Renal cortical epithelial cell (primary cell): ENCODE results near the gene ATG7. TPM values are rescaled to one million over a fixed set of nuclear protein-coding genes. Genes with fewer than 3 reads are reported as not detected.

ENCODE experiments used
- DNase-seq: peaks from one replicate; pipeline ENCODE4 v3.0.0-alpha.2; 2011; ENCODE audit warnings: low read depth
- total RNA-seq: library from RNA; depleted of rRNA; stranded (reverse); fragments of >200 nt; gene quantifications from 2 replicates; pipeline ENCODE4 v1.2.3, GENCODE V29; 2014

The ATG7 gene
- total RNA-seq, 1 donor from 2014 or later, result 98.7 TPM

- no peak for DNase-seq
These were observed 264.9 kb downstream of the ATG7 start for GRCh38 chr3:11536936-11537612.

GRCh38 chr3:11538581-11538980 lies 266.4 kb downstream of the ATG7 start:
- no peak for DNase-seq

GRCh38 chr3:11539218-11539617 lies 267.0 kb downstream of the ATG7 start:
- DNase-seq, result no peak

- no peak for DNase-seq
These were observed 267.5 kb downstream of the ATG7 start for GRCh38 chr3:11539677-11540076.

- no peak for DNase-seq
These were observed 269.4 kb downstream of the ATG7 start for GRCh38 chr3:11541321-11542303.

- DNase-seq, result no peak
These were observed 270.4 kb downstream of the ATG7 start for GRCh38 chr3:11542551-11542950.

GRCh38 chr3:11543141-11543947 lies 271.1 kb downstream of the ATG7 start:
- DNase-seq, result no peak

- no peak for DNase-seq
These were observed 271.8 kb downstream of the ATG7 start for GRCh38 chr3:11543948-11544387.

GRCh38 chr3:11544412-11545181 lies 272.4 kb downstream of the ATG7 start:
- DNase-seq, result no peak

- DNase-seq, result no peak
These were observed 273.1 kb downstream of the ATG7 start for GRCh38 chr3:11545186-11545851.

- DNase-seq, result no peak
These were observed 274.6 kb downstream of the ATG7 start for GRCh38 chr3:11546657-11547302.

- no peak for DNase-seq
These were observed 275.3 kb downstream of the ATG7 start for GRCh38 chr3:11547498-11547897.

- DNase-seq, result peak; percentile 82
These were observed 276.5 kb downstream of the ATG7 start for GRCh38 chr3:11548721-11549131.

GRCh38 chr3:11549580-11550140 lies 277.5 kb downstream of the ATG7 start:
- peak; percentile 32 for DNase-seq

GRCh38 chr3:11551036-11551435 lies 278.8 kb downstream of the ATG7 start:
- DNase-seq, result no peak

- DNase-seq, result no peak
These were observed 280.4 kb downstream of the ATG7 start for GRCh38 chr3:11552289-11553264.

- no peak for DNase-seq
These were observed 281.4 kb downstream of the ATG7 start for GRCh38 chr3:11553436-11554235.

- no peak for DNase-seq
These were observed 282.0 kb downstream of the ATG7 start for GRCh38 chr3:11554236-11554610.
